Measurements from ENCODE around the gene INAVA. TPM values are rescaled to one million over a fixed set of nuclear protein-coding genes. Genes with fewer than 3 reads are reported as not detected.
"Not testable (repeated sequence)": the region's sequence is repeated elsewhere in the genome, so short reads cannot be mapped to it uniquely, and the experiment has no call there.

INAVA gene
- total RNA-seq, 1 experiment from 2014 or later, result 7.5 TPM

GRCh38 chr1:200919386-200919785, 24.7 kb downstream of the INAVA start:
- no peak for DNase-seq (ENCODE audit: low read depth)

DNA sequence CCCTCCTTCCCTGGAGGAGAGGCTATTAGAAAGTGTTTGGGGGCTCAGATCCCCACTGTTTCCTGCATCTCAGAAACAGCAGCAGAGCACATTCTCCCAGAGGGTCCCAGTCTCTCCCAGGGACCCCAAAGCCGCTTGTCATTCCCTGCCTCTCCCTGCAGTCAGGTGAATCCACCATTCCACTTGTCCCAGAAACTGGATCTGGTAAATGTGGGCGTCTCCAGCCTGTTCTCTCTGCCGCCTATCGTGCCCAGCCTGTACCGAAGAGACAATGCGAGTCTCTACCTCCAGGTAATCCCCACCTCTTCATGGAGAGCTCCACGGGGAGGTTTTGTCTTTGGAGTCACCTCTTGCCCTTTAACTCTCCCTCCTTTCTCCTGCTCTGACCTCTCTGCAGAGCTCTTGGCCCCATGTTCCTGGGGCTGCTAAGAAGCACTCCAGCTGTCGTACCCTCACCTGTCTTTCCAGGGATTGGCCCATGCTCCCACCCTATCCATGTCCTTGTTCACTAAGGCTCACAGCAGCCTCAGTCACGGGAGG, 26.9 kb downstream of the INAVA start:
- DNase-seq (ENCODE audit: low read depth), result no peak

- no peak for DNase-seq (ENCODE audit: low read depth)
These were observed 27.7 kb downstream of the INAVA start for GRCh38 chr1:200922406-200922805.

DNA sequence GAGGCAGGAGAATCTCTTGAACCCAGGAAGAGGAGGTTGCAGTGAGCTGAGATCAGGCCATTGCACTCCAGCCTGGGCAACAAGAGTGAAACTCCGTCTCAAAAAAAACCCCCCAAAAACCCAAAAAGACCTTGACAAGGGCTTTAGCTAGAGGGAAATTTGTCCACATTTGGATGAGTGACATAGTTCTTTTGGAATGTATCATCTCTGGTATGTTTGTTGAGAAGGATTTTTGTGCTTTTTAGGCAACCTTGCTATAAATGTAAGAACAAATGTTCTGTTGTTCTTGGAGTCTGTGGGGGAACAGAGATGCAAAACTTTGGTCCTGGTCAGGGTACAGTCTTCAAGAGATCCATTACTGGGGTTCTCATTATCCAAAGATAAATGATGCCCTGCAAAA, 28.9 kb downstream of the INAVA start:
- DNase-seq (ENCODE audit: low read depth), result no peak

DNA sequence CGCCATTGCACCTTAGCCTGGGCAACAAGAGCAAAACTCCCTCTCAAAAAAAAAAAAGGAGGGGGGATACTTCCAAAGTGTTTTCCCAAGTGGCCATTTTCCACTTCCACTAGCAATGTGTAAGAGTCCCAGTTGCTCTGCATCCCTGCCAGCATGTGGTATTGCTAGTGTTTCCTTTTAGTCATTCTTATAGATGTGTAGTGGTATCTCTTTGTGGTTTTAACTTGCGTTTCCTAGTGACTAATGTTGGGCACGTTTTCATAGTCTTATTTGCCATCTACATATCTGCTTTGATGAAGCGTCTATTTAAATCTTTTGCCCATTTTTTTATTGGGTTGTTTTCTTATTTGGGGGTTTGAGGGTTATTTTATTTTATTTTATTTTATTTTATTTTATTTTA, 31.1 kb downstream of the INAVA start:
- peak; percentile 41 for DNase-seq (ENCODE audit: low read depth)

DNA sequence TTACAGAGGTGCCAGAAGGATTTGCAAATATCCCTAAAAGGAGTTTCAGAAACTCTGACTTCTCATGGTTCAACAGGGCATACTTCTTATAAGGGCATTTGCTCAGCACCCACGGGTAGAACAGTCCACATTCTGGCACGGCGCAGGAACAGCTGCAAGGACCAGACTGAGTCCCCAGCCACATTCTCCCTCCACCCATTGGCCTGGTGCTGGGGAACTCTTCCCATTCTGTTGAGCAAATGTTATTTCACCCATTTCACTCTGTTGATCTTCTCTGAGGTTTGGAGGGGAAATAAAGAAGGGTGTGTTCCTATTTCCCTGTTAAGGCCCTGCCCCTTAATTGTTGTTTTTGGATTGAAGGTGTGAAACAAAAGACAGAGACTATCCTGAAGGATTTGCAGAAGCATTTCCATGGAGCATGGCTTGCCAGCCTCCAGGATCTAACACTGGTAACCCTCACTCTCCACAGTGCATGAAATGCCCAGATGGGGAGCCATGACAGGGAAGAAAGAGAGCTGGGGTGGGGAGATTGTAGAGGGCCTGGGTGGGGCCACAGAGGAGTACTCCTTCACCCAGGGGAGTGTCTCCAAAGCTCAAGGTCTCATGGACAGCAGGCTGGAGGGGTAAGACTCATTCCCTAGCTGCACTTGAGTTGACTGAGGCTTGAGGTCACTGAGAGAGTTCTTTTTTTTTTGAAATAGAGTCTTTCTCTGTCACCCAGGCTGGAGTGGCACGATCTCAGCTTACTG, 35.0 kb downstream of the INAVA start:
- DNase-seq (ENCODE audit: low read depth), result no peak

DNA sequence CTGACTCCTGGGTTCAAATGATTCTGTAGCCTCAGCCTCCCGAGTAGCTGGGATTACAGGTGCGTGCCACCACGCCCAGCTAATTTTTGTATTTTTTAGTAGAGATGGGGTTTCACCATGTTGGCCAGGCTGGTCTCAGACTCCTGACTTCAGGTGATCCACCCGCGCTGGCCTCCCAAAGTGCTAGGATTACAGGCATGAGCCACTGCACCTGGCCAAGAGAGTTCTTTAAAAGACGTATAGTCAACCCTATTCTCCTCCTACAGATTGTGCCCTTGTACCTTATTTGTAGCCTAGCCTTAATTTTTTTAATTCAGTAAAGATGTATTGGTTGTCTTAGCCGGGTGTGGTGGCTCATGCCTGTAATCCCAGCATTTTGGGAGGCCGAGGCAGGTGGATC, 35.6 kb downstream of the INAVA start:
- DNase-seq (ENCODE audit: low read depth), result not testable (repeated sequence)

DNA sequence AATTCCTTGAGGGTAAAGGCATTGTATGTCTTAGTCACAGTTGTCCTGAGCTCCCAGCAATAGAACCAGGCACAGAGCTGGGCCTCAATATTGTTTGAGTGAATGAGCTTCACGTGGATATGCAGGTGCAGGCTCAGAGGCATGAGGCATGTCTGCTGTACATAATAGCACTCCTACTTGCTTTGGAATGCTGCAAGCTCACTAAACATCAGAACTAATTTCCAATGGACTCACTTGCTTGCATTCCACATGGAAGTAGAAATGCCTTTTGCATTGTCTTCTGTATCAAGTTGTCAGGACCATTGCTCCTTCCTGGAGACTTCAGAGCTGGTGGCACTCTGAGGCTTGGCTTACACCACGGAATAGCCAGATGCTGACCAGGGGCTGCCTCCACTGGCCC, 37.1 kb downstream of the INAVA start:
- no peak for DNase-seq (ENCODE audit: low read depth)

- no peak for DNase-seq (ENCODE audit: low read depth)
These were observed 40.1 kb downstream of the INAVA start for GRCh38 chr1:200934676-200935245.

- DNase-seq (ENCODE audit: low read depth), result not testable (repeated sequence)
These were observed 40.7 kb downstream of the INAVA start for GRCh38 chr1:200935286-200935962.

GRCh38 chr1:200938955-200939354, 44.3 kb downstream of the INAVA start:
- DNase-seq (ENCODE audit: low read depth), result peak; percentile 16

DNA sequence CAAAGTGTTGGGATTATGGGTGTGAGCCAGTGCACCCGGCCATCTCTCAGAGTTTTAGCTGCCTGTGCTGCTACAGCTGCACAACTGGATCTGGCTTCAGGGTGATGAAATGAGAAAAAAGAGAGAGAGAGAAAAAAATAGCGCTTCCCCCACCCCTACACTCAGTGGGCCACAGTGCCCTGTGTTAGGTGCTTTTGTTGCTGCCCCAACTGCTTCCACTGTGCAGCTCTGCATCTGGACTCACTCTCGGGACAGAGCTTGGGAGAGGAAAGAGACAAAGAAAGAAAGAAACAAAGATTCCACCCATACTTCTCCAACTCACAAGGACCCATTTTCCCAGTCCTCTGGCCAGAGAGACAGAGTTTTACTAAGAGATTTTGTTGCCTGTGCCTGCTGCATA, 50.4 kb downstream of the INAVA start:
- DNase-seq (ENCODE audit: low read depth), result no peak

DNA sequence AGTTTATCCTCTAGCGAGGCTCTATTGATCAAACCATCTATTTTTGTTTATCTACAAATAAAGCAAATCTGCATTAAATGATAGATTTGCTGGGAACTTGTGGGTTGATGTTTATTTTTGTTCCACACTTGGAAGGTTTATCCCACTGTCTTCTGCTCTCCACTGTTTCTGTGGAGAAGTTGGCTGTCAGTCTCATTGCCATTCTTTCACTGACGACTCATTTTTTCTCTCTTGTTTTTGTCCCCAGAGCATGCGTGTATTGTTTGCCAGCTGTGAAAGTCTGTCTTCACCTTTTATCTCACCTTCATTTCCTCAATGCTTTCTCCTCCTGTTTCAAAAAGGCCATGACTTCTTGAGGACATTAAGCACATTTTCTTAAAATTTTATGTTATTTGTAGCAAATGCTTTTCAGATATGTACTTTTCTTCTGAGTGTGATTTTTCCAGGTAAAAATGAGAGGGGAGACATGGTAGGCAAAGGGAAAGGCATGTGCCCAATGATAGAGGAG, 52.4 kb downstream of the INAVA start:
- no peak for DNase-seq (ENCODE audit: low read depth)

- no peak for DNase-seq (ENCODE audit: low read depth)
These were observed 54.9 kb downstream of the INAVA start for GRCh38 chr1:200949626-200950025.

DNA sequence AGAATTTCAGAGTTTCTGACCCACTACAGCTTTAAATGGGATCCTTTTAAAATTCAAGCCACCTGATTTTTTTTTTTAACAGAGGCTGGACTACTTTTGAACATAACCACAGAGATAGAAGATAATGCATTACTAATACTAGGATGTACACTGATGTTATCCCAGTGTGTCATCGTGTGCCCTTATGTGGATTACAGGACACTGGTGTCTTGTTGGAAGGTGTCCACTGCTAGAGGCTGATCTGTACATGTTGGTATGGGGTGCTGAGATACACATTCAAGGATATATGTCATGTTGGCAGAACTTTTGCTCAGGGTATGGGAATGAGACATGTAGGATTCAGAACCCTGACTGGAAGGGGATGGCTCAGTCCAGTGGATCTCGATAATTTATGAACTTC, 56.3 kb downstream of the INAVA start:
- no peak for DNase-seq (ENCODE audit: low read depth)

GRCh38 chr1:200954434-200954833, 59.7 kb downstream of the INAVA start:
- DNase-seq (ENCODE audit: low read depth), result no peak

DNA sequence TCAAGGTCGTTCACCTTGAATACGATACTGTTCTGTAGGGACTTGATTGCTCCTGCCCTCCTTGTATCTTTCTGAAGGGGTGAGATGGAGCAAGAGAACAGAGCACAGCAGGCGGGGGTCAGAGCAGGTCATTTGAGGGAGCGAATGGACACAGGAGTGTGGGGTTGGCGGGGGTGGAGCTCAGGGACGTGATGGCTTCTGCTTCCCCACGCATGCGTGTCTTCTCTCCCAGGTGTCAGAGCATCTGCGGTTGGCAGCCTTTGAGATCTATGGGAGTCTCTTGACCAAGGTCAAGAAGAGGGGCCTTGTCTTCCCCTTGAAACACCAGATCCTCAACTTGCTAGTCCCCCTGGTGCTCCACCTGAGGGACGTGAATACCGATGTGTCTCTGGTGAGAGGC, 63.9 kb downstream of the INAVA start:
- no peak for DNase-seq (ENCODE audit: low read depth)

DNA sequence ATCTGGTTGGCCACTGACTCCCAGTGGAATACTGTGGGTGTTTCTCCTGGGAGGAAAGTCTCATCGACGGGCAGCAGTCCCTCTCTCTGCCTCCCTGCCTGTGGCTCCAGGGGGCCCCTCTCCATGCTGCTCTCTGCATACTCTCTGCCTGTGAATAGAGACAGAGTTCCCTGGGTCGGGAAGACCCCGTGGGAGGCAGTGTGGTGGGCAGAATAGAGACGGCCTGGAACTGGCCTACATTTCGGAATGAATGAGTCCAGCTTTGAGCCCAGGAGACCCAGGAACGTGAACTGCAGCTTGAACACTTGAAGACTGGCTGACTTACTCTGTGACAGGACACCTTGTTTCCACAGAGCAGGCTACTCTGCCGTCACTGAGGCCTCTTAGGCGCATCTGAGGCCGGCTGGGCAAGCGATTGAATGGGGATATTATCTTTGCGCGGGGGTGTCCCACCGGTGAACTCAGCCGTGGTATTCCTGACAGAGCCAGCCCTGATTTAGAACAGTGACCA, 64.8 kb downstream of the INAVA start:
- no peak for DNase-seq (ENCODE audit: low read depth)

DNA sequence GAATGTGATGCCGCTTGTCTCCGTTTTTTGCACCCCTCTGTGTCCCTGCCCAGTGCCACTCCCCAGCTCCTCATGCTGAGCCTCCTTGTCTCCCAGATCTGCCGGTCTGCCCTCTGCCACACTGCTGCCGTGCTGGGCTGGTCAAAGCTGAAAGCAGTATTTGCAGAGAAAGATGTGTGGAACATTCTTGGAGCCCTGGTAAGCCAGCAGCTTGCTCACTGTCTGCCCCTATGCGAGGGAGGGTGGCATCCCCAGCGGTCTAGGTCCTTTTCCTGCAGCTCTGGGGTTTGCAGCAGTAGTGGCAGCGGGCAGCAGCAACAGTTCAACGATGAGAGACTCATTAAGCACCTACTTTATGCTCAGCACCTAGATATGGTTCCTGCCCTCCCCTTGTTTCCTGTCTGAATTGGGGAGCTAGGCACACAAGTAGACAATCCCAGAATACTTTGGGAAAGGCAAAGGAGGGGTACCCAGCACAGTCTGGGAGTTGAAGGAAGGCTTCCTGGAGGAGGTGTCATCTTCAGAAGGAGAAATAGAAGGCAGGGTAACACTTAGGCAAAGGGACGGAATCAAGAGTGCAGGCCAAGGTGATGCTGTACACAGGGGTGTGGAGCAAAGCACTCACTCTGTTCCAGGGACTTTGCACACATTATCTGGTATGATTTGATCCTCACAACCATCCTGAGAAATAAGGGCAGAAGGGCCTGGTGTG, 65.7 kb downstream of the INAVA start:
- DNase-seq (ENCODE audit: low read depth), result no peak

DNA sequence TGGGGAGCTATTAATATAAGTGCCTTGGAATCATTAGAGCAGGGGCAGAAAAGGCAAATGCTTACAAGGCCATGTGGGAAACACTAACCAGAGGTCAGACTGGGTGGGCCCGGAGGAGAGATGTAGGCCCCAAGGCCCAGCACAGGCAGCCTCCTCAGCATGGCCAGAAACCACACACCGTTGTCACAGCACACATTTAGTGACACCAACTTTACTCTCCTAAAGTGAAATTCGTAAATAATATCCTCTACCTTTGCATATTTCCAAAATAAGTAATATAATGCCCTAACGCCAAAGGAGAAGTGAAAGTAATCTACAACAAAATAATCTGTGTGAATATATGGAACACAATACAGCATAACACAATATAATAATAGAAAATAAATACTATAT, 66.2 kb downstream of the INAVA start:
- DNase-seq (ENCODE audit: low read depth), result no peak

DNA sequence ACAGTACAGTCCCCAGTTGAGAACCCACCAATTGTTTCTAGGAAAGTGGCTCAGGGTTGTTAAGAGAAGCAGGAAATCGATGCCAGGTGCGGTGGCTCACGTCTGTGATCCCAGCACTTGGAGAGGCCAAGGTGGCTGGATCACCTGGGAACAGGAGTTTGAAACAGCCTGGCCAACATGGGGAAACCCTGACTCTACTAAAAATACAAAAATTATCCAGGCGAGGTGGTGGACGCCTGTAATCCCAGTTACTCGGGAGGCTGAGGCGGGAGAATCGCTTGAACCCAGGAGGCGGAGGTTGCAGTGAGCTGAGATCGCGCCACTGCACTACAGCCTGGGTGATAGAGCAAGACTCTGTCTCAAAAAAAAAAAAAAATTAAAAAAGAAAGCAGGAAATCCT, 67.5 kb downstream of the INAVA start:
- DNase-seq (ENCODE audit: low read depth), result not testable (repeated sequence)

DNA sequence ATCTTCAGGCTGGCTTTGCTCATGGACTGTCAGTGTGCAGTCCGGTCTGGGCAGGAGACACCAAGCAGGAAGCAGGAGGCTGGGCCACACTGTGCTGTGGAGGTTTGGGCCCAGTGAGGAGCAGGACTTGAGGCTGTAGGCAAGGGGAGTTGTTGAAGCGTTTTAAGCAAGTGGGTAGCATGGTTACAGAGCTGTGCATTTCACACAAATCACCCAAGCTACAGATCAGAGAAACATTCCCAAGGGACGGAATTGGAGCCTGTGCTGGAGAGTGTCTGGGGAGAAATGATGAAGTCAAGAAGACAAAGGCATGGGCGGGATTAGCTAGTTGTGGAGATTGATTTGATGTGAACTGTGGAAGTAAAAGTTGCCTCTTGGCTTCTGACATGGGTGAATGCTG, 67.9 kb downstream of the INAVA start:
- DNase-seq (ENCODE audit: low read depth), result no peak

Data from Daoy (cell line).